Stimulated activated CD4-positive, alpha-beta T cell treated with anti-CD3 and anti-CD28 coated beads, Interleukin-1b, Interleukin-23, amount 100 ng/mL, for 24 hours (primary cell): Measurements from ENCODE around the gene RNF144A.
"Not testable (repeated sequence)": the region's sequence is repeated elsewhere in the genome, so short reads cannot be mapped to it uniquely, and the experiment has no call there.

Experiments
- DNase-seq, 4 experiments: peaks; one replicate each; pipeline ENCODE4 v3.0.0-alpha.2; 2020; ENCODE audit warnings: low read depth in 4 of 4, low spot score in 1 of 4

Gene RNF144A, protein sequence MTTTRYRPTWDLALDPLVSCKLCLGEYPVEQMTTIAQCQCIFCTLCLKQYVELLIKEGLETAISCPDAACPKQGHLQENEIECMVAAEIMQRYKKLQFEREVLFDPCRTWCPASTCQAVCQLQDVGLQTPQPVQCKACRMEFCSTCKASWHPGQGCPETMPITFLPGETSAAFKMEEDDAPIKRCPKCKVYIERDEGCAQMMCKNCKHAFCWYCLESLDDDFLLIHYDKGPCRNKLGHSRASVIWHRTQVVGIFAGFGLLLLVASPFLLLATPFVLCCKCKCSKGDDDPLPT

DNA sequence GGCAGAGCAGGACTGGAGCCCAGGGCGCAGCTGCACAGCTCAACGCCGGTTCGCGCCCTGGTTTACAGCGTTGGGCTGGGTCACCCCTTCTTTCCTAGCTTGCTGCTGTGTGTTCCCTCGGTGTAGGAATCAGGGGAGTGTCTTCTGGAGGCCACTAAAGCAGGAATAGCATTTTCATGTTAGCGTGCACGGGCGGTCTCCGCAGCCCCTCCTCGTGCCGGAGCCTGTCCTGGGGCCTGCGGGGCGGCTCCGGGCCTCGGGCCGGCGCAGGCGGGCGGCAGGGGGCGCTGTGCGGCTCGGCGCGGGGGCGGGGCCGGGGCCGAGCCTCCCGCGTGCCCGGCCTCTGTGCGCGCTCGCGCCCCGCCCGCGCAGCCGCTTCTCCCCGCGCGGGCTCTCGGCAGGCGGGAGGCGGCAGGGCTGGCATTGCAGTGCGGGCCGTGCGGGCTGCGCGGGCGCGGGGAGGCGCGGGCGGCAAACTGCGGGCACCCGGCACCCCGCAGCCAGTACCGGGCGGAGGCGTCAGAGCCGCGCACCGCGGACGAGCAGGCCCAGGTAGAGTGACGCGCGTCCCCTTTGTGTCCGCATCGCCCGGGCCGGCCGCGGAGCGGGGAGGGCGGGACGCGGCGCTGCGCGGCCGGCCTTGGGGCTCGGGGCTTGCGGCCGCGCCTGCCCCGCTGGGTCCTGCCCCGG, at the start of gene RNF144A:
TSS of gene RNF144A (plus strand) at position 342 of the 690 bp plus-strand sequence. CDS start 79,515 bp downstream, outside the sequence.
- peak; percentile 40 to 66 (median 54) for DNase-seq

DNA sequence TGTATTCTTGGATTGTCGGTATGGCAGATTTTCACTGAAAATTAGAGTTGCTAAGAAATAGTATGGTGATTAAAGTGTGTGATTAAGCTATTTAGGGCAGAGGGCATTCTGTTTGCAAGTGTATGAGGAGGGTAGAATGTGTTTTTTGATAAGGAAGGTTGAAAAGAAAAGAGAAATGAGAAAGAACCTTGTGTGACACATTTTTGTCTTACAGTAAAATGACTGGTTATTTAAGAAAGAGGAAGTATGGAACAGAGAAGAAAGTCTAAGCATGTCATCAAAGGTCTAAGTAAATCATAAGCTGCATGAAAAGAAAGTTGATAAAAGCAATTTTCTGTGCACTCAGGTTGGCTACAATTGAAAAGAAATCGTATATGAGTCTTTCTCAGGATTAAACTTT, 44.8 kb upstream of the RNF144A start:
- no peak for DNase-seq

DNA sequence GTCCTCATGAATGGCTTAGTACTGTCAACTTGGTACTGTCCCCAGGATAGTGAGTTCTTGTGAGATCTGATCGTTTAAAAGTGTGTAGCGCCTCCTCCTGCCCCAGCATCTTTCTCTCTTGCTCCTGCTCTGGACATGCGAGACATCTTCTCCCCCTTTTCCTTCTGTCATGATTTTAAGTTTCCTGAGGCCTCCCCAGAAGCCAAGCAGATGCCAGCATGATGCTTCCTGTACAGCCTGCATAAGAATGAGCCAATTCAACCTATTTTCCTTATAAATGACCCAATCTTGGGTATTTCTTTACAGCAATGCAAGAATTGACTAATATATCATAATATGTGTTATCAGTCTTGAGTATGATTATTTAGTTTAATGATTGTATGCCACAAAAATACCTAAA, 43.2 kb upstream of the RNF144A start:
- DNase-seq = no peak

DNA sequence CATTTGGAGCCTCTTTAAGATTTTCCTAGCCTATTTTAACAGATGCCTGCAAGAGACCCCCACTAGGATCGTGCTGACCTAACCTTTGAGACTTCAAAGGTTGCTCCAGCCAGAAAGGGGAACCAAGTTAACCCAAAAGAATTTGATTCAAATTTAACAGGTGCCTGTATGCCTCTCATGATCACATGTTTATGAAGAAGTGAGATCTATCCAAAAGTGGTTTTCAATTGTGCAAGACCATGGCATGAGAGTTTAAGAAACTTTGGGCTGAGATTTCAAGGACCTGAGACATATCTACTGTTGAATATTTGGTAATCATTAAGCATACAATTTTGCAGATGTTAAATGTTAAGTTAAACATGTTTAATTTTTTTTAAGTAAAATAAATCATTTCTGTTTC, 40.9 kb upstream of the RNF144A start:
- no peak for DNase-seq

DNA sequence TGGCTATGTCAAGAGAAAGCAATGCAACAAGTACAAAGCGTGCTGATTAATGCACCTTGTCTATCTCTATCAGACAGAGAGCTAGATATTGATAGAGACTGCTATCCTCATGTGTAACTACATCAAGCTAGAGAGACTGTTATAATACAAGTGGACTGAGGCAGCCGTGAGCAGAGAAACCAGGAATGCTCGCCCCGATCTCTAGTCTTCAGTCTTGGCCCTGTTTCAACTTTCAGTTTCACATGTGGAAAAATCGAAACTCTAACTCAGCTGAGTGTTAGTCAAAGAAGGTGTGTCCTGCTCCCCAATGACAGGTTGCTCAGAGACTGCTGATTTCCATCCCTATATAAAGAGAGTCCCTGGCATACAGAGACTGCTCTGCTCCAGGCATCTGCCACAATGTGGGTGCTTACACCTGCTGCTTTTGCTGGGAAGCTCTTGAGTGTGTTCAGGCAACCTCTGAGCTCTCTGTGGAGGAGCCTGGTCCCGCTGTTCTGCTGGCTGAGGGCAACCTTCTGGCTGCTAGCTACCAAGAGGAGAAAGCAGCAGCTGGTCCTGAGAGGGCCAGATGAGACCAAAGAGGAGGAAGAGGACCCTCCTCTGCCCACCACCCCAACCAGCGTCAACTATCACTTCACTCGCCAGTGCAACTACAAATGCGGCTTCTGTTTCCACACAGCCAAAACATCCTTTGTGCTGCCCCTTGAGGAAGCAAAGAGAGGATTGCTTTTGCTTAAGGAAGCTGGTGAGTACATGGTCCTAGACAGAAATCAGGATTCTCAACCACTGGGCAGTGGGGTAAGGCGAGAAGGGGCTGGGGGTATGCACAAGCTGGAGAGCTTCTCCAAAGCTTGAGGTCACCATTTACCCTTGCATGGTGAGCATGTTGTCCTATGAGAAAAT, 39.6 kb upstream of the RNF144A start, which contains the start of gene RSAD2:
TSS of gene RSAD2 (plus strand) at position 376 of the 903 bp plus-strand sequence. CDS start at position 400, 24 bp downstream.
- DNase-seq = peak in 1 of 4 experiments; percentile 9

DNA sequence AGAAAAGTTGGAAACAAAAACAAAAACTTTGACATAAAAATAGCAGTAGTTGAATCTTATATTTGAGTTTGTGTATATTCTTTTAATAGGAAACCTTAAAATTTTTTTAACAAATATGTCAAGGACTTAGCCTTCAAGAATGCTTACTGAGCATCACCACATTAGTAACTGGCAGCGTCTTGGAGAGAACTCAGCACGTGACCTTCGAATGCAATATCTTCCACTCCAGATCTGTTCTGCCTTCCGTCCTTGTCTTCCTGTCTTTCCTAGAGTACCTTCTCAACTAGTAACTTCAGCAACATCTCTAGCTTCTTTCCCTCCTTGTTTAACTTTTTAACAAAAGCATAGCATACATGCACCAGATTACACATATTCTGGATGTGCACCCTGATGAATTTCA, 38.7 kb upstream of the RNF144A start:
- no peak for DNase-seq

DNA sequence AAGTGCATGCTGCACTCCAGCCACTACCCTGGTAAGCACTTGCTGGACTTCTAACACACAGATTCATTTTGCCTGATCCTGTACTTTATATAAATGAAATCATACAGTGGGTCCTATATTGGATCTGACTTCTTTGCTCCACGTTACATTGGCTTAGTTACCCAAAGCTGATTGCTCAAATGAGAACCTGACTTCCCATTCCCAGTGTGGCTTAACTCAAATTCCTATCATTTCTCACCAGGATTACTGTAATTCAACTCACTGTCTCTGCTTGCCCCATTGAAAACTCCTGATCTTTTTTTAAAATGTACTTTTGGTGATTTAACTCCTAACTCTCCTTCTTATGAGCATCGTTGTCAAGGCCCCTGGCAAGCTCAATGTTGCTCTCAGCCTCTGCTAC, 38.2 kb upstream of the RNF144A start:
- no peak for DNase-seq

DNA sequence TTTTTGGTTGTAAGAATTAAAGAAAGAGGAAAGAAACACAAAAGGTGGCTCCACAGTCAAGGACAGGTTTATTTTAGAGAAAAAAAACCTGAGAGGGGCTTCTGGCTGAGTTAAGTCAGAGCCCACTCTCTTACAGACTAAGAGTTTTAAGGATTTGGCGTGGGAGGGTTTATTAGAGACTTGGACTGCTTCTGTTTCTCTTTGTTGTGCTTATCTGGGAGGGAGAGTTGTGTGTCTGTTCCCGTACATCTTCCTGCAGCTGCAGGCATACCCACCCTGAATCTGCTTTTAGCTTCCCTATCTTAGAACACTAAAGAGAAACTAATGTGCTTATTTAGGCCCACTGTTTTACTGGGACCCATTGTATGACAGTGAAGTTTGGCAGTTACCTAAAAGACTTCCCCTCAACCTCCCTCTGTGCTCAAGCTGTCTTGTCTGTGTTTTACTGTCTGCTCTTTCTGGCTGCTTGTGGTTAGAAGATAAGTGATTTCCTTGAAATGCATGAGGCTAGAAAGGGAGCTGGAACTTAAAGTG, 36.9 kb upstream of the RNF144A start:
- DNase-seq = no peak

DNA sequence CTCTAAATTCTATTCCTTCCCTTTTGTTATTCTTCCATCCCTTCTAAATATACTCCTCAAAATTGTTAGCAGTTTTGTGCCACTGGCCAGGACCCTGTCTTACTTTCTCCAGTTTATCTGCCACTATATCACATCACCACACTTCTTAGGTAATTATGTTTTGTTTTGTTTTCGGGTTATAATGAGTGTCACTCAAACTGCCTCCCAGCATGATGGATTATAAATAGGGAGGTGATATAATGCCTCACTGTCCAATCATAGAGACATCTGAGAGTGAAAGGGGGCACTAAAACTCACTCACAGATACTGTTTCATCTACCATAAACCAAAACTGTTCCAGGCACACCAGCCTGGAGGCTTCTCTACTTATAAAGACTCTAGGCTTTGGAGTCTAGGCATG, 36.2 kb upstream of the RNF144A start:
- no peak for DNase-seq

DNA sequence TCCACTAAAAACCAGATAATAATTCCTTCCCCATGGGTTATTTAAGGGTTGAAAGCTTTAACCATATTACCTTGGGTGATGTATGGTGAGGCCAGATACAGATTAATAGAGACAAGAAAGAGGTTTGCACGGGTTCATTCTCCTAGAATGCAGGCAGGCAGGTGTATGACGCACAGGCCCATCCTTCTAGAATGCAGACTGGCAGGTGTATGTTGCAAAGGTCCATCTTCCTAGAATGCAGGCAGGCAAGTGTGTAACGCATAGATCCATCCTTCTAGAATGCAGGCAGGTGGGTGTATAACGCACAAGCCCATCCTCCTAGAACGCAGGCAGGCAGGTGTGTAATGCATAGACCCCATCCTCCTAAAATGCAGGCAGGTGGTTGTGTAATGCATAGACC, 35.7 kb upstream of the RNF144A start:
- DNase-seq = no peak

DNA sequence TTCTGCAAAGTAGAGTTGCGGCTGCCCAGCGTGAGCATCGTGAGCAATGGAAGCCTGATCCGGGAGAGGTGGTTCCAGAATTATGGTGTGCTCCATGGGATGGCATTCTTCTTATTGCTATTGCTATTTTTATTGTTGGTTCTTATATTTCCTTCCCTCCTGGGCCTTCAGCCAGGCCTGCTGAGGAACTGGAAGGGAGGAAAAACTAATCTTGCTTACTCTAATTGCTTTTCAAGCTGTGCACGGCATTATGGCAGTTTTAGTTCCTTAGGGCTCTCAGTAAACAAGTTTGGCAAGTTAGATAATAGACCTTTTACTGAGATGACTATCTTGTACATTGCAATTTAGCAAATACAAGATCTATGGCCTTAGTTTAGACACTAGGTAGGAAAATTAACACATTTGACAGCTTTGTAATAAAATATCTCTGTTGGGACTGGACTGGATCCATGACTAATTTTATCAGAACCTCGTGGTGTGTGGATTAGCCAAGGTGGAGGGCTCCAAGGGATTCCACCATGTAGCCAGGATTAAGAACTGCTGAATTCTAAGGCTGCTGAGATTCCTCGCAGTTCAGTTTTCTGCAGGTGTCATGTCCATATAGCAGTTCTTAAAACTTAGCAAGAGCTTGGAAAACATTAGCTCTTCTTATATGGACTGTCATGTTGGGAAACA, 33.6 kb upstream of the RNF144A start:
- DNase-seq = no peak

DNA sequence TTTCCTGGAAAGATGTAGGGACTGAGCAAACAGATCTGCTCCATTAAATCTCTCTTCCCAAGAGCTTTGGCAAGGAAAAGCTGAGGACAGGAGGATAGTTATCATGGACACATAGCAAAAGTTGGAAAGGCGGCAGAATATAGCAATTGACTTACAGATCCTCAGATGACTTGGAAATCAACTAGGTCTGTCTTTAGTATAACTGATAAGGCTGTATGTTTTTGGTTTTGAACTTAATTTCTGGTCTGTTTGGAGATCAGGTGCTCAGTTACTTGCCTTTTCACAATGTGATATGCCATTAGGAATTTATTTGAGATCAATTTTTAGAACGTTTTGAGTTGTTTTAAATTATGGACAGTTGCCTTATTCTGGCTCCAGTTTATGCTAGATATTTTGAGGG, 31.7 kb upstream of the RNF144A start:
- DNase-seq = no peak

DNA sequence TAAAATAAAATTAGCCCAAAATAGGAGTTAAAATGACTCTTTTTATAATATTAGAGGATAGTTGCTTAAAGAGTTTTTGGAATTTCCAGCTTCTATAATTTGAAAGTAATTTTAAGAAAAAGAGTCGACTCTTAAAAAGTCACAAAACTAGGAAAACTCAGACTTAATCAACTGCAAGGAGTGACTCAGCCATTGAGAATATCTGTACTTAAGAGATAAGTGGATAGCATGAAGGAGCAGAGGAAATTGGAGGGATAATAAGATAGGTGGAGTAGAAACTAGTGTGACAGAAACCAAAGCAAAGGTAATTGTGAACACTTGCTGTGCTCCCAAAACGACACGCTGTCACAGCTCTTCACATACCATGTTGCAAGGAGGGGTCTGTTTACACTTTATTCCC, 31.2 kb upstream of the RNF144A start:
- DNase-seq = no peak

DNA sequence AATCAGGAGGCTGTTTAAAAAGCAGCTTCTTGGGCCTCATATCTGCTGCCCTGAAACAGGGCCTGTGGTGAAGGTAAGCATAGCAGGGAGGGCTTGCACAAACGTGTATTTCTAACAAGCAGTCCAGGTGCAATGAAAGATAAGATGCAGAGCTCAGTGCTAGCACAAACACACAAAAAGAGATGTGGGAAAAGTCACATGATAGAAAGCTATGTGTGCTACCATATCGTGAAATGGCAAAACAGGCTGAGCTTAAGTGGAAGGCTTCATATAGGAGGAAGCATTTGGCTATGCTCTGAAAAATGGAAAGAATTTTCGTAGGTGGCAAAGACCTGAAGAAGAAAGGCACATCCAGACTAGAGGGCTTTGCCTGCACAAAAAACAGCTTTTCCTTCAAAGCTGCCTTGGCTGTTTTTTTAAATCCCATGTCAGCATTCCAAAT, 29.4 kb upstream of the RNF144A start:
- no peak for DNase-seq

DNA sequence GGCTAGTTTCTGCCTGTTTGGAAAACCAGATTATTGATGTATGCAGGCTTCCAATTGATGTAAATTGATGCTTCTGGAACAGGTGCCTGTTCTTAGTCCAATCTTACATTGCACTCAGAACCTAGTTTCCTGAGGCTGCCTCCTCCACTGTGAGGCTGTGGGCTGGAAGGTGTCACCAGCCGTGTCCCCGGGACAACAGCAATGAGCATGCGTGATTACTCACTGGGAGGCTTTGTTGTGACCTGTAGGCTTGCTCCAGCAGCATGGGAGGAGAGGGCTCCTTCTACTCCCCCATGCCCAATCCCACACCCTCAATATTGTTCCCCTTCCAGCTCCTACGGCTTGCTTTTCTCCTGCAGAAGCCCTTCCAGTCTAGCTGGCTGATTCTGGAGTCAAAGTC, 28.5 kb upstream of the RNF144A start:
- no peak for DNase-seq

DNA sequence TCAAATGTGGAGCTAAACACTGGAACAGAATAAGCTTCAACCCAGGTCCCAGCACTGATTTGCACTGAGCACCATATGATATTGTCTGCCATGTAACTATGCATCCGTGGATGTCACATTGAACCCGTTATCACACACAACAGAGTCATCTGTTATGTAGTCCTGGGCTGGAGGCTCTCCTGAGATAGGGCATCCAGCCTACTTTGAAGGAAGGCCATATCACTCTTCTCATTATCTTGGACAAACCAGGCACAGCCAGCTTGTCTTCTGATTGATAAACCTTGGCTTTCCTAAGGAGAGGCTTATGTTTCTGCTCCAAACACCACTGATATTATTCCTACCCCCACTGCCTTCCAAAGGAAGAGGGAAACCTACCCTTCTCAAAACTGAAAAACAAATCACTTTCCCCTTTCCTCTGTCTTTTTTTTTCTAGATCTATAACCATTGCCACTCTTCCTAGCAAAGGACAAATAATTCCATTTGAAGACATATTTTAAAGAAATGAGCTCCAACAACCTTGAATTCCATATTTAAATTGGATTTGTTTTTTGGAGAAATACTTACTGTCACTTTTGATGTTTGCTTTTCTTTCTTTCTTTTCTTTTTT, 23.2 kb upstream of the RNF144A start:
- no peak for DNase-seq

DNA sequence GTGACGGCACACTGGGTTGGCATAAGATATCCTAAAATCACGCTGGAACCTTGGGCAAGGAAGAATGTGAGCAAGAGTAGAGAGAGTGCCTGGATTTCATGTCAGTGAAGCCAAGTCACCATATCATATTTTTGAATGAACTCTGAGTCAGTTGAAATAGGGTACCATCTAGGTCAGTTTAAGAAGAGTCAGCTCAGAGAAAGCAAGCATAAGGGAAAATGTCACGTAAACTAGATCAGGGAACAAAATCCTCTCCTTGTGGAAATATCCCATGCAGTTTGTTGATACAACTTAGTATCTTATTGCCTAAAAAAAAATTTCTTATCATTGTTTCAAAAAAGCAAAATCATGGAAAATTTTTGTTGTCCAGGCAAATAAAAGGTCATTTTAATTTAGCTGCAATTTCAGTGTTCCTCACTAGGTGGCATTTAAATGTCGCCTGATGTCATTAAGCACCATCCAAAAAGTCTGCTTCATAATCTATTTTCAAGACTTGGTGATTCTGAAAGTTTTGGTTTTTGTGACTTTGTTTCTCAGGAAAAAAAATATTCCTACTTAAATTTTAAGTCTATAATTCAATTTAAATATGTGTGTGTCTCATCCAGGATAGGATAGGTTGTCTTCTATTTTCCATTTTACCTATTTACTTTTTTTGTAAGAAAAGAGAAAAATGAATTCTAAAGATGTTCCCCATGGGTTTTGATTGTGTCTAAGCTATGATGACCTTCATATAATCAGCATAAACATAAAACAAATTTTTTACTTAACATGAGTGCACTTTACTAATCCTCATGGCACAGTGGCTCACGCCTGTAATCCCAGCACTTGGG, 20.1 kb upstream of the RNF144A start:
- no peak for DNase-seq

DNA sequence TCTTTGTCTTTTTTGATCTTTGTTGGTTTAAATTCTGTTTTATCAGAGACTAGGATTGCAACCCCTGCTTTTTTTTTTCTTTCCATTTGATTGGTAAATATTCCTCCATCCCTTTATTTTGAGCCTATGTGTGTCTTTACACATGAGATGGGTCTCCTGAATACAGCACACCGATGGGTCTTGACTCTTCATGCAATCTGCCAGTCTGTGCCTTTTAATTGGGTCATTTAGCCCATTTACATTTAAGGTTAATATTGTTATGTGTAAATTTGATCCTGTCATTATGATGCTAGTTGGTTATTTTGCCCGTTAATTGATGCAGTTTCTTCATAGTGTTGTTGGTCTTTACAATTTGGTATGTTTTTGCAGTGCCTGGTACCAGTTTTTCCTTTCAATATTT, 14.6 kb upstream of the RNF144A start:
- DNase-seq = not testable (repeated sequence)

DNA sequence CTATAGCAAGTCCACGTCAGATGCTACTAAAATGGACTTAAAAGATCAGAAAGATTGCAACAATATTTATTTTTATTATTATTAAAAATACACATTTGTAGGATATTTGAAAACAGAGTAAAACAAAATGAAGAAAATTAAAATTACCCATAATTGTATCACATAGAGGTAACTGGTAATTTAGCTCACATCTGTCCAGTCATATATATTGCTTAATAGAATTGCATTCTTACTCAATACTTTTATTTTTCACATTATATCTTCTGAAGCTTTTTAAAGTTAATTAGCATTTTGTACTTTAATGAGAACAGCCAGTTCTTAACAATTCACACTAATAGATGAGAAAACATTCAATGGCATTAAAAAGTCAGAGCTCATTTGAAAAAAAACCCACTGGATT, 11.5 kb upstream of the RNF144A start:
- no peak for DNase-seq
